ENCODE data around the gene RAB9A. TPM values are rescaled to one million over a fixed set of nuclear protein-coding genes. Genes with fewer than 3 reads are reported as not detected.

The RAB9A gene
- total and polyA plus RNA-seq, 2 donors (not counting 3 experiments of a cell fraction or from before 2014, with no cell fraction given), result 11.5 to 19.2 TPM

DNA sequence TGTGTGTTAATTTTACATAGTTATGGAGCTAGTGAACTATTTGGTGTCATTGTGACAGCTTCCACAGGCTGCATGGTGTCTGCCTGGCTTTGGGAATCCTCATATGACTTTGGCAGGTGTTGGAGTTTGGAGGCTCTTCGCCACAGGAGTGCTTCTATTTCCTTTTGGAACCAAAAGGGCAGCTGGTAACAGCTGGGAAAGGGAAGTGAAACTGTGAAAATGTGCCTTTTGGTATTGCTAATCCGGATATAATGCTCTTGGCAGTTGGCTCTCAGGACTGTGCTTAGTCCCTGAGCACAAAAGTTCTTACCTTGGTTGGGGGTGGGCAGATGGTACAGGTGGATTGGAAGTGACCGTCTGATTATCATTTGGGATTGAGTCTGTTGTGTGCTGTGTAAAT is 63.7 kb downstream of the RAB9A start:
- H3K9ac ChIP-seq (replicated peaks; ENCODE audit: extremely low read depth, insufficient read depth, low read length), result no peak overlapping the region
- FAIRE-seq (no peak), DNase-seq (ENCODE audit: low read depth, low spot score) (no peak)
- H3K9me3 ChIP-seq (replicated peaks; ENCODE audit: control insufficient read depth, insufficient read depth, low read length), result no peaks in the 10 kb centered on the region
- no peaks in the 10 kb centered on the region for H4K20me1 ChIP-seq (replicated peaks; ENCODE audit: control insufficient read depth, extremely low read depth, insufficient read depth, low read length)
- H3K4me2 ChIP-seq (ENCODE audit: insufficient read depth, low read length), result no peak overlapping the region
- TF ChIP-seq, protein P1, sequence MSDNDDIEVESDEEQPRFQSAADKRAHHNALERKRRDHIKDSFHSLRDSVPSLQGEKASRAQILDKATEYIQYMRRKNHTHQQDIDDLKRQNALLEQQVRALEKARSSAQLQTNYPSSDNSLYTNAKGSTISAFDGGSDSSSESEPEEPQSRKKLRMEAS (IDR thresholded peaks at IDR 0.05; ENCODE audit: insufficient read depth, insufficient read length), result no peak
- TF ChIP-seq EZH2 (IDR thresholded peaks at IDR 0.05; ENCODE audit: borderline replicate concordance, low read depth, low read length, severe bottlenecking), result no peak
- TF ChIP-seq GATA2 (IDR thresholded peaks at IDR 0.05; ENCODE audit: insufficient read depth, insufficient read length, low read depth, low read length), result no peak
- TF ChIP-seq POLR2A (IDR thresholded peaks at IDR 0.05; ENCODE audit: low read depth, low read length), result no peak
- TF ChIP-seq MYC (IDR thresholded peaks at IDR 0.05; ENCODE audit: low read depth, low read length), result no peak
- TF ChIP-seq, protein P2, sequence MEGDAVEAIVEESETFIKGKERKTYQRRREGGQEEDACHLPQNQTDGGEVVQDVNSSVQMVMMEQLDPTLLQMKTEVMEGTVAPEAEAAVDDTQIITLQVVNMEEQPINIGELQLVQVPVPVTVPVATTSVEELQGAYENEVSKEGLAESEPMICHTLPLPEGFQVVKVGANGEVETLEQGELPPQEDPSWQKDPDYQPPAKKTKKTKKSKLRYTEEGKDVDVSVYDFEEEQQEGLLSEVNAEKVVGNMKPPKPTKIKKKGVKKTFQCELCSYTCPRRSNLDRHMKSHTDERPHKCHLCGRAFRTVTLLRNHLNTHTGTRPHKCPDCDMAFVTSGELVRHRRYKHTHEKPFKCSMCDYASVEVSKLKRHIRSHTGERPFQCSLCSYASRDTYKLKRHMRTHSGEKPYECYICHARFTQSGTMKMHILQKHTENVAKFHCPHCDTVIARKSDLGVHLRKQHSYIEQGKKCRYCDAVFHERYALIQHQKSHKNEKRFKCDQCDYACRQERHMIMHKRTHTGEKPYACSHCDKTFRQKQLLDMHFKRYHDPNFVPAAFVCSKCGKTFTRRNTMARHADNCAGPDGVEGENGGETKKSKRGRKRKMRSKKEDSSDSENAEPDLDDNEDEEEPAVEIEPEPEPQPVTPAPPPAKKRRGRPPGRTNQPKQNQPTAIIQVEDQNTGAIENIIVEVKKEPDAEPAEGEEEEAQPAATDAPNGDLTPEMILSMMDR (IDR thresholded peaks at IDR 0.05; ENCODE audit: extremely low read depth in 1 of 2, insufficient read depth in 1 of 2, low read depth in 1 of 2, low read length in 2 of 2), result no peak
- no peak for TF ChIP-seq FOS (IDR thresholded peaks at IDR 0.05; ENCODE audit: borderline replicate concordance, insufficient read depth, low read length)
- TF ChIP-seq POLR2AphosphoS5 (IDR thresholded peaks at IDR 0.05; ENCODE audit: insufficient read depth, low read depth, low read length), result no peak
- no peak for TF ChIP-seq JUN (IDR thresholded peaks at IDR 0.05; ENCODE audit: borderline replicate concordance, insufficient read depth, insufficient read length, low read depth)
- intact Hi-C loops (cut with micrococcal nuclease), result no loop called here
- BruUV-seq (replicated peaks), result no TSS peak
- no peak overlapping the region for H3K4me3 ChIP-seq (replicated peaks in 1 of 3; ENCODE audit: insufficient read depth in 1 of 3, low read depth in 1 of 3, low read length in 3 of 3)
- H2AFZ ChIP-seq (ENCODE audit: low read depth, low read length), result no peak overlapping the region
- no peaks in the 10 kb centered on the region for H3K79me2 ChIP-seq (ENCODE audit: control insufficient read depth, insufficient read depth, low read length)
- H3K27me3 ChIP-seq (ENCODE audit: control insufficient read depth in 2 of 2, insufficient read depth in 2 of 2, low read length in 2 of 2), result no peaks in the 10 kb centered on the region
- H3K36me3 ChIP-seq (ENCODE audit: control insufficient read depth in 2 of 2, extremely low read depth in 1 of 2, insufficient read depth in 2 of 2, low read length in 2 of 2), result no peaks in the 10 kb centered on the region
- no peaks in the 10 kb centered on the region for H3K4me1 ChIP-seq (ENCODE audit: control insufficient read depth, extremely low read depth, insufficient read depth, low read length)
- no peak overlapping the region for H3K27ac ChIP-seq (ENCODE audit: insufficient read depth, low read depth, low read length)
- CTCF ChIA-PET, result interaction anchor here (1.0 to 4.1 kb wide), 4 partner anchors 10 to 938 kb away, joined by 3 to 14 read pairs (median 4); no protein-coding TSS in a partner anchor
- POLR2A ChIA-PET, result no interaction called here
- dilution Hi-C loops (cut with MboI; ENCODE audit: extremely low pct_ligation_motif_present, low sequenced_read_pairs), result no loop called here
- no peaks in the 10 kb centered on the region for H3K9me1 ChIP-seq (replicated peaks; ENCODE audit: control insufficient read depth, extremely low read depth, insufficient read depth, low read length)
